ENCODE measurements around the gene OLIG1.
A peak's percentile ranks its signal among the peaks of the same experiment; 100 is the strongest.

The OLIG1 gene

DNA sequence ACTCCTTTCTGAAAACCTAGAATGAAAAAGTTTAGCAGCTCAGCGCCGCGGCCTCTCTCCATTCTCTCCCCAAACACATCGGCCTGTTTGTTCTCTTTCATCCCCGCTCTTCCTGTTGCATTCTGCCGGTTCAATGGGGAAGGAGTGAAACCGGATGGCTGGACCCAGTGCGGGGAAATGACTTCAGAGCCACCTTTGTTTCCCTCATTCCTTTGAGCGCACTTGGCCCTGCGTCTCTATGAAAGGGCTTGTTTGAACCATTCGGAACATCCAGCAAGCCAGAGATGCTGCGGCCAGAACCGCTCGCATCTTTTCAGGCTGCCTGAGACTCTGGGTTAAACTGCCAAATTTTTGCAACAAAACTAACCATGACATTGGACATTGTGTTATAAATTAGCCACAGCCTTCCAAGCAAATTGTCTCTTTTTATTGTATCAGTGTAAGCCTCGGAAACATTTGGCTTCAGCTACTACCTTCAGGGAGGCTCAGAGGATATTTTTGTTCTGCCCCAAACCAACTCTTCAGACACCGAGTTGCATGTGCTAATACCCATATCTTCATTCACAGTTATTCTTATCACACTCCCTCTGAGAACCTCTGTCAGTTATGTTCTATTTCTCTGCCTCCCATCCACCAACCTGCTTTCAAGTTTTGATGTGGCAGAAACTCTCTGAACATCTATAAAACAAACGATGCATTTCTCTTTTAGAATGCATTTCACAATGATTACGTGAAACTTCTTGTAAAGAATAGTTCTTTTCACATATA is 5.1 kb upstream of the OLIG1 start:
- Histone ChIP-seq H3K27ac (no peak overlapping the region), H3K4me3 (ENCODE audit: low read depth, low read length) (no peak overlapping the region), H3K9me3 (ENCODE audit: severe bottlenecking) (peaks cover 8% of the 10 kb centered on the region), H3K27me3 (ENCODE audit: insufficient read depth, low read depth, severe bottlenecking) (peaks cover 17% of the 10 kb centered on the region), H3K36me3 (no peaks in the 10 kb centered on the region)
- DNase-seq, result no peak
- TF ChIP-seq, protein P1, sequence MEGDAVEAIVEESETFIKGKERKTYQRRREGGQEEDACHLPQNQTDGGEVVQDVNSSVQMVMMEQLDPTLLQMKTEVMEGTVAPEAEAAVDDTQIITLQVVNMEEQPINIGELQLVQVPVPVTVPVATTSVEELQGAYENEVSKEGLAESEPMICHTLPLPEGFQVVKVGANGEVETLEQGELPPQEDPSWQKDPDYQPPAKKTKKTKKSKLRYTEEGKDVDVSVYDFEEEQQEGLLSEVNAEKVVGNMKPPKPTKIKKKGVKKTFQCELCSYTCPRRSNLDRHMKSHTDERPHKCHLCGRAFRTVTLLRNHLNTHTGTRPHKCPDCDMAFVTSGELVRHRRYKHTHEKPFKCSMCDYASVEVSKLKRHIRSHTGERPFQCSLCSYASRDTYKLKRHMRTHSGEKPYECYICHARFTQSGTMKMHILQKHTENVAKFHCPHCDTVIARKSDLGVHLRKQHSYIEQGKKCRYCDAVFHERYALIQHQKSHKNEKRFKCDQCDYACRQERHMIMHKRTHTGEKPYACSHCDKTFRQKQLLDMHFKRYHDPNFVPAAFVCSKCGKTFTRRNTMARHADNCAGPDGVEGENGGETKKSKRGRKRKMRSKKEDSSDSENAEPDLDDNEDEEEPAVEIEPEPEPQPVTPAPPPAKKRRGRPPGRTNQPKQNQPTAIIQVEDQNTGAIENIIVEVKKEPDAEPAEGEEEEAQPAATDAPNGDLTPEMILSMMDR (IDR thresholded peaks at IDR 0.05; ENCODE audit: low read depth, low read length), result no peak

DNA sequence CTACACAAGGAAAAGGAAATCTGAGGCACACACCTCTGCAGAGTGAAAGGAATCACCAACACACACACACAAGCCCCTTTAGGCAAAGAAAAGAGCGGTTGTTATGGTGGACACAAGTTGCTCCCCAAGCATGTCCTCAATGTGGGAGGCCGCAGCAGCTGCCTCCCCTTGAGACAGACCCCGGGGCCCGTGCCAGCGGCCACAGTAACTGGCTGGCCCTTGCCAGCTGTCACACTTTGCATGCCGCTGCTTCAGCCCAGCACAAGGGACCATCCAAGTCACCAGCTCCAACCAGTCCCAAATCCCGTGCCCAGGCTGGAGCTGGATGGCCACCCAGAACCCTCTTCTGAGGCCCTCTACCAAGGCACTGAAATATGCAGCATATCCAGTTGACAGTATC is 2.9 kb upstream of the OLIG1 start:
- no peak for DNase-seq
- Histone ChIP-seq H3K36me3 (no peaks in the 10 kb centered on the region), H3K27me3 (ENCODE audit: insufficient read depth, low read depth, severe bottlenecking) (peaks cover 30% of the 10 kb centered on the region), H3K9me3 (ENCODE audit: severe bottlenecking) (peaks cover 8% of the 10 kb centered on the region), H3K27ac (no peak overlapping the region), H3K4me3 (ENCODE audit: low read depth, low read length) (no peak overlapping the region)
- TF ChIP-seq, protein P1 (IDR thresholded peaks at IDR 0.05; ENCODE audit: low read depth, low read length), result no peak

DNA sequence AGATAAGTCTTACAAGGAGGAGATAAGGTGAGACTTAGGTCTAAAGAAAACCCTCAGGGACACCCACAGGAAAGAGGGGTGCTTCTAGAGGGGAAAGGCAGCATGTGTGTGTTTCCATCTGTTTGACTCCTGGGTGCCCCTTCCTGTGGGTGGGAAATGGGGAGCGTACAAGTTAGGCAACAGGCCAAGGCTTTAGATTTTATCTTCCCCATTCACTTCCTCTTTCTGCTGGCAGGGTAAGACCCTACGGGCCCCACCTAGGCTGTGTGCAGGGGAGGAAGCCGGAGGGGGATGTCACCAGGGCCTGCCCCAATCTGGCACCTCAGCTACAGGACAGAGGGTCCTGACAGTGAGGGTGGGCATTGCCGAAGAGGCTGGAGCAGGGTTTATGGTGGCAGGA is 2.5 kb upstream of the OLIG1 start:
- Histone ChIP-seq H3K36me3 (no peaks in the 10 kb centered on the region), H3K27ac (no peak overlapping the region), H3K27me3 (ENCODE audit: insufficient read depth, low read depth, severe bottlenecking) (peaks cover 34% of the 10 kb centered on the region), H3K9me3 (ENCODE audit: severe bottlenecking) (peaks cover 8% of the 10 kb centered on the region), H3K4me3 (ENCODE audit: low read depth, low read length) (no peak overlapping the region)
- DNase-seq, result no peak
- TF ChIP-seq, protein P1 (IDR thresholded peaks at IDR 0.05; ENCODE audit: low read depth, low read length), result no peak

DNA sequence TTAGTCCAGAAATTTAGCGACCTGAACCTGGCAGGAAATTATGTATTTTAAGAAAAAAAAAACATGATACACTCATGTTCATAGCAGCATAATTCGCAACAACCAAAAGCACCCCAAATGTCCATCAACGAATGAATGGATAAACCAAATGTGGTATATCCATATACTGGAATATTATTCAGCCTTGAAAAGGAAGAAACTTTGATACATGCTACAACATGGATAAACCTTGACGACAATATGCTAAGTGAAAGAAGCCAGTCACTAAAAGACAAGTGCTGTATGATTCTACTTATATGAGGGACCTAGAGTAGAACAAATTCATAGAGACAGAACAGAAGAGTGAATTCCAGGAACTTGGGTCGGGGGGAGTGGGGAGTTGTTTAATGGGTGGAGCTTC is 698 bp upstream of the OLIG1 start:
- Histone ChIP-seq H3K36me3 (no peaks in the 10 kb centered on the region), H3K27ac (no peak overlapping the region), H3K9me3 (ENCODE audit: severe bottlenecking) (peaks cover 8% of the 10 kb centered on the region), H3K27me3 (ENCODE audit: insufficient read depth, low read depth, severe bottlenecking) (peaks cover 43% of the 10 kb centered on the region), H3K4me3 (ENCODE audit: low read depth, low read length) (no peak overlapping the region)
- TF ChIP-seq, protein P1 (IDR thresholded peaks at IDR 0.05; ENCODE audit: low read depth, low read length), result no peak
- DNase-seq, result no peak

DNA sequence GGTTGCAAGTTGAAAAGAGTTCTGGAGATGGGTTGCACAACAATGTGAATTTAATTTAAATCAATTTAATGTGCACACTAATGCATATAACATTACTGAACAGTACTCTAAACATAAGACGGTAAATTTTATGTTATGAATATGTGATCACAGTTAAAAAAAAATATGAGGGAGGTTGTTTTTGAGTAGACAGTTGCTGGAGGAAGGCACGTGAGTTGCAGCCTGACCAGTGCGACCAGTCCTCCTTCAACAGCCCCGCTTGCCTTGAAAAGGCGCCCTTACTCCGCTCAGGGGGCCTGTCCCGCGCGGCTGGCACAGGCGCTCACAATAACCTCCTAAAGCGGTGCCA is 322 bp upstream of the OLIG1 start:
- H3K36me3 ChIP-seq, result no peaks in the 10 kb centered on the region
- peak overlapping the region; percentile 57 for H3K4me3 ChIP-seq (ENCODE audit: low read depth, low read length)
- TF ChIP-seq, protein P1 (IDR thresholded peaks at IDR 0.05; ENCODE audit: low read depth, low read length), result no peak
- no peak for DNase-seq
- peaks cover 43% of the 10 kb centered on the region for H3K27me3 ChIP-seq (ENCODE audit: insufficient read depth, low read depth, severe bottlenecking)
- peaks cover 8% of the 10 kb centered on the region for H3K9me3 ChIP-seq (ENCODE audit: severe bottlenecking)
- H3K27ac ChIP-seq, result no peak overlapping the region

DNA sequence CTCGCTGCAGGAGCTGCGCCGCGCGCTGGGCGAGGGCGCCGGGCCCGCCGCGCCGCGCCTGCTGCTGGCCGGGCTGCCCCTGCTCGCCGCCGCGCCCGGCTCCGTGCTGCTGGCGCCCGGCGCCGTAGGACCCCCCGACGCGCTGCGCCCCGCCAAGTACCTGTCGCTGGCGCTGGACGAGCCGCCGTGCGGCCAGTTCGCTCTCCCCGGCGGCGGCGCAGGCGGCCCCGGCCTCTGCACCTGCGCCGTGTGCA is 730 bp downstream of the OLIG1 start:
- Histone ChIP-seq H3K9me3 (ENCODE audit: severe bottlenecking) (peaks cover 8% of the 10 kb centered on the region), H3K27ac (no peak overlapping the region), H3K4me3 (ENCODE audit: low read depth, low read length) (peak overlapping the region; percentile 57), H3K36me3 (no peaks in the 10 kb centered on the region), H3K27me3 (ENCODE audit: insufficient read depth, low read depth, severe bottlenecking) (peaks cover 43% of the 10 kb centered on the region)
- TF ChIP-seq, protein P1 (IDR thresholded peaks at IDR 0.05; ENCODE audit: low read depth, low read length), result no peak
- DNase-seq, result no peak
